Sigmoid colon (tissue), 7 donors: ENCODE measurements around the gene FBLN2. TPM values are rescaled to one million over a fixed set of nuclear protein-coding genes. Genes with fewer than 3 reads are reported as not detected.

Experiments
- DNase-seq: peaks from one replicate; pipeline ENCODE4 v3.0.0-alpha.2; 2019
- H3K27ac ChIP-seq, 4 donors: fragments of 200-600 bp; sonication (generic); one replicate each; pipeline ENCODE4 v1.5.1; 2016 to 2019; ENCODE audit warnings: mild to moderate bottlenecking in 1 of 4
- H3K27me3 ChIP-seq, 3 donors: fragments of 200-600 bp; sonication (generic); one replicate each; pipeline ENCODE4 v1.5.1; 2019; ENCODE audit warnings: mild to moderate bottlenecking in 1 of 3
- H3K36me3 ChIP-seq, 4 donors: fragments of 200-600 bp; sonication (generic); one replicate each; pipeline ENCODE4 v1.5.1; 2016 to 2019
- H3K4me1 ChIP-seq, 4 donors: fragments of 200-600 bp; sonication (generic); one replicate each; pipeline ENCODE4 v1.5.1; 2017 to 2019
- H3K4me3 ChIP-seq, 4 donors: fragments of 200-600 bp; sonication (generic); one replicate each; pipeline ENCODE4 v1.5.1; 2017 to 2019; ENCODE audit warnings: mild to moderate bottlenecking in 2 of 4, moderate library complexity in 1 of 4
- H3K9me3 ChIP-seq, 4 donors: fragments of 200-600 bp in 3 of 4; sonication (generic) in 3 of 4; one replicate each; pipeline versions ENCODE4 v1.5.1 to v1.6.1; 2013 to 2019
- CTCF ChIP-seq, 4 experiments: fragments of 450-650 bp in 3 of 4; fragments of 200-600 bp in 1 of 4; IDR thresholded peaks; one replicate each; pipeline ENCODE4 v1.5.1; 2016 to 2019; ENCODE audit warnings: antibody characterized with exemption in 4 of 4, mild to moderate bottlenecking in 3 of 4, moderate library complexity in 2 of 4
- EP300 ChIP-seq, 4 donors: sonication (generic); formaldehyde crosslinking; IDR thresholded peaks; one replicate each; pipeline ENCODE4 v1.6.1; 2017; ENCODE audit warnings: antibody characterized with exemption in 4 of 4
- POLR2A ChIP-seq, 2 donors: fragments of 450-650 bp; IDR thresholded peaks; one replicate each; pipeline ENCODE4 v1.6.1; 2016; ENCODE audit warnings: antibody characterized with exemption in 2 of 2, mild to moderate bottlenecking in 2 of 2, moderate library complexity in 2 of 2
- POLR2AphosphoS5 ChIP-seq, 4 donors: sonication (generic); formaldehyde crosslinking; IDR thresholded peaks; one replicate each; pipeline ENCODE4 v1.6.1; 2017; ENCODE audit warnings: antibody characterized with exemption in 4 of 4
- WGBS, 2 donors: extraction: QIAGEN DNeasy Blood & Tissue Kit; methylation state at CpG; one replicate each; pipeline ENCODE4 v1.1.7; 2013; 5-methylcytosine and 5-hydroxymethylcytosine counted together
- intact Hi-C: fragments of 100-400 bp; cut with DNase I; formaldehyde crosslinking; loops from one replicate; pipeline ENCODE4 v1.15.1; 2023
- polyA plus RNA-seq, 3 donors: library from polyadenylated mRNA; stranded (reverse); fragments of 200-250 nt; gene quantifications; one replicate each; pipeline ENCODE4 v1.2.3, GENCODE V29; 2013
- total RNA-seq, 4 donors: library from RNA; depleted of rRNA; stranded (reverse); fragments of >200 nt; gene quantifications; one replicate each; pipeline ENCODE4 v1.1.0, GENCODE V29; 2016
- donor health status: healthy with polysubstance abuse.
- donor health status: Bipolar disorder and iron deficiency.
- donor health status: healthy.

The FBLN2 gene
- total and polyA plus RNA-seq, 7 donors: 1.2 to 134 (median 18.7) TPM

- H3K4me1 ChIP-seq: no peaks in the 10 kb centered on the region
- H3K36me3 ChIP-seq: no peaks in the 10 kb centered on the region
- TF ChIP-seq POLR2A (IDR thresholded peaks at IDR 0.05): no peak
- TF ChIP-seq CTCF (IDR thresholded peaks at IDR 0.05): no peak
- TF ChIP-seq POLR2AphosphoS5 (IDR thresholded peaks at IDR 0.05): no peak
- TF ChIP-seq EP300 (IDR thresholded peaks at IDR 0.05): no peak
- no peak overlapping the region for H3K4me3 ChIP-seq
- H3K27ac ChIP-seq: no peak overlapping the region
- peaks cover 0 to 10% (median 5%) of the 10 kb centered on the region in 3 donors for H3K27me3 ChIP-seq
- no peaks in the 10 kb centered on the region for H3K9me3 ChIP-seq
- no peak for DNase-seq
- 47 to 67% methylated on average over 5 of the region's 5 CpGs for WGBS, 2 donors
- intact Hi-C loops: no loop called here
Measured at GRCh38 chr3:13557417-13557816, 8.5 kb downstream of the FBLN2 start.

GRCh38 chr3:13557926-13558325, 9.0 kb downstream of the FBLN2 start:
- no peaks in the 10 kb centered on the region for H3K4me1 ChIP-seq
- 87 to 89% methylated on average over 11 of the region's 11 CpGs for WGBS, 2 donors
- H3K4me3 ChIP-seq: no peak overlapping the region
- no peak for DNase-seq
- TF ChIP-seq POLR2AphosphoS5 (IDR thresholded peaks at IDR 0.05) (no peak), CTCF (IDR thresholded peaks at IDR 0.05) (no peak), POLR2A (IDR thresholded peaks at IDR 0.05) (no peak), EP300 (IDR thresholded peaks at IDR 0.05) (no peak)
- peak overlapping the region in 1 of 4 donors; percentile 14 for H3K27ac ChIP-seq
- no peaks in the 10 kb centered on the region for H3K9me3 ChIP-seq
- H3K36me3 ChIP-seq: no peaks in the 10 kb centered on the region
- peaks cover 0 to 5% (median 0%) of the 10 kb centered on the region in 3 donors for H3K27me3 ChIP-seq
- intact Hi-C loops: no loop called here

GRCh38 chr3:13558651-13559050, 9.7 kb downstream of the FBLN2 start:
- Histone ChIP-seq H3K36me3 (no peaks in the 10 kb centered on the region), H3K4me1 (no peaks in the 10 kb centered on the region), H3K9me3 (no peaks in the 10 kb centered on the region), H3K27ac (no peak overlapping the region), H3K4me3 (no peak overlapping the region), H3K27me3 (no peaks in the 10 kb centered on the region)
- TF ChIP-seq CTCF (IDR thresholded peaks at IDR 0.05): no peak
- no peak for TF ChIP-seq EP300 (IDR thresholded peaks at IDR 0.05)
- TF ChIP-seq POLR2AphosphoS5 (IDR thresholded peaks at IDR 0.05): no peak
- no peak for TF ChIP-seq POLR2A (IDR thresholded peaks at IDR 0.05)
- intact Hi-C loops: no loop called here
- DNase-seq: no peak
- WGBS, 2 donors: 69 to 88% methylated on average over 3 of the region's 3 CpGs

GRCh38 chr3:13559764-13560525, 11.0 kb downstream of the FBLN2 start:
- Histone ChIP-seq H3K4me1 (no peaks in the 10 kb centered on the region), H3K36me3 (no peaks in the 10 kb centered on the region), H3K9me3 (no peaks in the 10 kb centered on the region), H3K27me3 (no peaks in the 10 kb centered on the region), H3K4me3 (no peak overlapping the region), H3K27ac (peak overlapping the region in 1 of 4 donors; percentile 49)
- TF ChIP-seq POLR2AphosphoS5 (IDR thresholded peaks at IDR 0.05): no peak
- TF ChIP-seq EP300 (IDR thresholded peaks at IDR 0.05): no peak
- TF ChIP-seq CTCF (IDR thresholded peaks at IDR 0.05): no peak
- no peak for TF ChIP-seq POLR2A (IDR thresholded peaks at IDR 0.05)
- intact Hi-C loops: no loop called here
- WGBS, 2 donors: 38 to 59% methylated on average over 12 of the region's 12 CpGs
- peak; percentile 64 for DNase-seq
